Activated naive CD4-positive, alpha-beta T cell treated with anti-CD3 and anti-CD28 coated beads for 36 hours (primary cell): Measurements from ENCODE around the gene KIF26B. TPM values are rescaled to one million over a fixed set of nuclear protein-coding genes. Genes with fewer than 3 reads are reported as not detected.

Experiments
- CTCF ChIA-PET: fragments of 350-600 bp; sonication (Branson Sonifier 250); formaldehyde crosslinking; loops from one replicate; lab custom pipeline; 2021; ENCODE audit warnings: antibody characterized with exemption; lab: Charles Lee
- DNase-seq: peaks from one replicate; pipeline ENCODE4 v3.0.0-alpha.2; 2020
- H3K27ac Mint-ChIP-seq: one replicate; pipeline ENCODE4 v1.8.0; 2021; ENCODE audit warnings: mild to moderate bottlenecking, mixed read lengths
- H3K27me3 Mint-ChIP-seq: one replicate; pipeline ENCODE4 v1.8.0; 2021; ENCODE audit warnings: low read depth, mixed read lengths
- H3K36me3 Mint-ChIP-seq: one replicate; pipeline ENCODE4 v1.8.0; 2021; ENCODE audit warnings: low read depth, mixed read lengths
- H3K4me1 Mint-ChIP-seq: one replicate; pipeline ENCODE4 v1.8.0; 2021; ENCODE audit warnings: low read depth, mixed read lengths
- H3K4me3 Mint-ChIP-seq: one replicate; pipeline ENCODE4 v1.8.0; 2021; ENCODE audit warnings: mild to moderate bottlenecking, moderate library complexity, mixed read lengths
- H3K9me3 Mint-ChIP-seq: one replicate; pipeline ENCODE4 v1.8.0; 2021; ENCODE audit warnings: mixed read lengths
- intact Hi-C: fragments of 100-400 bp; cut with micrococcal nuclease; formaldehyde crosslinking; loops from one replicate; pipeline ENCODE4 v1.15.1; 2023
- total RNA-seq, 2 experiments: library from RNA; stranded (reverse); gene quantifications; one replicate each; pipeline ENCODE4 v1.2.3, GENCODE V29; 2021

Gene KIF26B
- total RNA-seq, 2 experiments from 2014 or later = 0.05 TPM; not detected in 1

- intact Hi-C loops = no loop called here
- CTCF ChIA-PET = interaction anchor here (1.1 kb wide), 1 partner anchor 11 kb away, joined by 4 read pairs; no protein-coding TSS in a partner anchor
- Mint-ChIP-seq H3K4me3 (no peak overlapping the region), H3K4me1 (no peaks in the 10 kb centered on the region), H3K36me3 (no peaks in the 10 kb centered on the region), H3K27ac (no peak overlapping the region), H3K9me3 (no peaks in the 10 kb centered on the region), H3K27me3 (peaks cover 15% of the 10 kb centered on the region)
- DNase-seq = no peak
Measured at GRCh38 chr1:245142171-245142798, 12.5 kb upstream of the KIF26B start.

- Mint-ChIP-seq H3K27me3 (peaks cover 15% of the 10 kb centered on the region), H3K36me3 (no peaks in the 10 kb centered on the region), H3K4me3 (no peak overlapping the region), H3K9me3 (no peaks in the 10 kb centered on the region), H3K27ac (no peak overlapping the region), H3K4me1 (no peaks in the 10 kb centered on the region)
- no peak for DNase-seq
- CTCF ChIA-PET = no interaction called here
- intact Hi-C loops = no loop called here
Measured at GRCh38 chr1:245142976-245143375, 11.8 kb upstream of the KIF26B start.

GRCh38 chr1:245143849-245144248, 10.9 kb upstream of the KIF26B start:
- Mint-ChIP-seq H3K4me3 (no peak overlapping the region), H3K27ac (no peak overlapping the region), H3K27me3 (peaks cover 15% of the 10 kb centered on the region), H3K36me3 (no peaks in the 10 kb centered on the region), H3K4me1 (no peaks in the 10 kb centered on the region), H3K9me3 (no peaks in the 10 kb centered on the region)
- CTCF ChIA-PET = no interaction called here
- no peak for DNase-seq
- intact Hi-C loops = no loop called here

- H3K4me3 Mint-ChIP-seq = no peak overlapping the region
- no peak overlapping the region for H3K27ac Mint-ChIP-seq
- peaks cover 1% of the 10 kb centered on the region for H3K4me1 Mint-ChIP-seq
- H3K9me3 Mint-ChIP-seq = no peaks in the 10 kb centered on the region
- CTCF ChIA-PET = no interaction called here
- intact Hi-C loops = no loop called here
- H3K27me3 Mint-ChIP-seq = peaks cover 41% of the 10 kb centered on the region
- DNase-seq = no peak
- no peaks in the 10 kb centered on the region for H3K36me3 Mint-ChIP-seq
Measured at GRCh38 chr1:245148069-245148468, 6.7 kb upstream of the KIF26B start.

GRCh38 chr1:245148861-245149260, 5.9 kb upstream of the KIF26B start:
- DNase-seq = no peak
- CTCF ChIA-PET = interaction anchor here (0.7 kb wide), 1 partner anchor 538 kb away, joined by 3 read pairs; no protein-coding TSS in a partner anchor
- intact Hi-C loops = no loop called here
- Mint-ChIP-seq H3K9me3 (no peaks in the 10 kb centered on the region), H3K4me3 (no peak overlapping the region), H3K27ac (no peak overlapping the region), H3K4me1 (peaks cover 9% of the 10 kb centered on the region), H3K27me3 (peaks cover 49% of the 10 kb centered on the region), H3K36me3 (no peaks in the 10 kb centered on the region)

GRCh38 chr1:245153081-245153551, 1.7 kb upstream of the KIF26B start:
- intact Hi-C loops = loop anchor here (1.0 to 5.0 kb wide), 5 partner anchors 76 to 1339 kb away; no protein-coding TSS in a partner anchor
- peaks cover 17% of the 10 kb centered on the region for H3K4me1 Mint-ChIP-seq
- DNase-seq = peak; percentile 84
- H3K36me3 Mint-ChIP-seq = no peaks in the 10 kb centered on the region
- H3K27me3 Mint-ChIP-seq = peaks cover 69% of the 10 kb centered on the region
- peak overlapping the region; percentile 72 for H3K4me3 Mint-ChIP-seq
- no peak overlapping the region for H3K27ac Mint-ChIP-seq
- CTCF ChIA-PET = interaction anchor here (0.6 to 1.9 kb wide), 19 partner anchors 8 to 1543 kb away, joined by 3 to 10 read pairs (median 3); no protein-coding TSS in a partner anchor
- H3K9me3 Mint-ChIP-seq = no peaks in the 10 kb centered on the region

- peaks cover 17% of the 10 kb centered on the region for H3K4me1 Mint-ChIP-seq
- no peak overlapping the region for H3K27ac Mint-ChIP-seq
- H3K27me3 Mint-ChIP-seq = peaks cover 72% of the 10 kb centered on the region
- H3K4me3 Mint-ChIP-seq = peak overlapping the region; percentile 72
- intact Hi-C loops = loop anchor here (1.0 to 5.0 kb wide), 8 partner anchors 76 to 1546 kb away; partner anchors contain the start of genes CNST and TFB2M
- peak; percentile 13 for DNase-seq
- no peaks in the 10 kb centered on the region for H3K36me3 Mint-ChIP-seq
- CTCF ChIA-PET = interaction anchor here (0.6 to 1.9 kb wide), 15 partner anchors 9 to 1543 kb away, joined by 3 to 10 read pairs (median 4); no protein-coding TSS in a partner anchor
- H3K9me3 Mint-ChIP-seq = no peaks in the 10 kb centered on the region
Measured at GRCh38 chr1:245153552-245154428, 995 bp upstream of the KIF26B start.

GRCh38 chr1:245155272-245156040, 671 bp downstream of the KIF26B start:
- Mint-ChIP-seq H3K4me3 (peak overlapping the region; percentile 71), H3K4me1 (peaks cover 17% of the 10 kb centered on the region), H3K27ac (no peak overlapping the region), H3K9me3 (peaks cover 7% of the 10 kb centered on the region), H3K27me3 (peaks cover 68% of the 10 kb centered on the region), H3K36me3 (no peaks in the 10 kb centered on the region)
- peak; percentile 8 for DNase-seq
- CTCF ChIA-PET = interaction anchor here (0.6 to 1.5 kb wide), 6 partner anchors 13 to 1627 kb away, joined by 3 to 6 read pairs (median 4); no protein-coding TSS in a partner anchor
- intact Hi-C loops = loop anchor here (2.0 to 5.0 kb wide), 4 partner anchors 182 to 961 kb away; no protein-coding TSS in a partner anchor

- no peak overlapping the region for H3K27ac Mint-ChIP-seq
- peaks cover 7% of the 10 kb centered on the region for H3K9me3 Mint-ChIP-seq
- intact Hi-C loops = loop anchor here (2.0 to 5.0 kb wide), 4 partner anchors 181 to 961 kb away; no protein-coding TSS in a partner anchor
- CTCF ChIA-PET = interaction anchor here (0.6 to 1.5 kb wide), 8 partner anchors 13 to 1626 kb away, joined by 3 to 6 read pairs (median 3); no protein-coding TSS in a partner anchor
- peaks cover 61% of the 10 kb centered on the region for H3K27me3 Mint-ChIP-seq
- H3K4me1 Mint-ChIP-seq = peaks cover 17% of the 10 kb centered on the region
- DNase-seq = peak; percentile 89
- no peaks in the 10 kb centered on the region for H3K36me3 Mint-ChIP-seq
- H3K4me3 Mint-ChIP-seq = peak overlapping the region; percentile 71
Measured at GRCh38 chr1:245156041-245156735, 1.4 kb downstream of the KIF26B start.

GRCh38 chr1:245156736-245157505, 2.1 kb downstream of the KIF26B start:
- no peak overlapping the region for H3K27ac Mint-ChIP-seq
- H3K4me3 Mint-ChIP-seq = peak overlapping the region; percentile 69
- peaks cover 17% of the 10 kb centered on the region for H3K4me1 Mint-ChIP-seq
- CTCF ChIA-PET = interaction anchor here (0.6 to 1.5 kb wide), 6 partner anchors 12 to 821 kb away, joined by 3 to 6 read pairs (median 4); no protein-coding TSS in a partner anchor
- H3K27me3 Mint-ChIP-seq = peaks cover 57% of the 10 kb centered on the region
- H3K9me3 Mint-ChIP-seq = peaks cover 7% of the 10 kb centered on the region
- H3K36me3 Mint-ChIP-seq = no peaks in the 10 kb centered on the region
- DNase-seq = peak; percentile 29
- intact Hi-C loops = loop anchor here (2.0 to 5.0 kb wide), 4 partner anchors 180 to 960 kb away; no protein-coding TSS in a partner anchor
